Activated naive CD8-positive, alpha-beta T cell treated with anti-CD3 and anti-CD28 coated beads, Interleukin-2, amount 50 U/mL, for 16 hours (primary cell): ENCODE data around the gene NPFFR1.

ENCODE experiments used
- DNase-seq: peaks from one replicate; pipeline ENCODE4 v3.0.0-alpha.2; 2020; ENCODE audit warnings: low read depth, low spot score

The NPFFR1 gene

DNA sequence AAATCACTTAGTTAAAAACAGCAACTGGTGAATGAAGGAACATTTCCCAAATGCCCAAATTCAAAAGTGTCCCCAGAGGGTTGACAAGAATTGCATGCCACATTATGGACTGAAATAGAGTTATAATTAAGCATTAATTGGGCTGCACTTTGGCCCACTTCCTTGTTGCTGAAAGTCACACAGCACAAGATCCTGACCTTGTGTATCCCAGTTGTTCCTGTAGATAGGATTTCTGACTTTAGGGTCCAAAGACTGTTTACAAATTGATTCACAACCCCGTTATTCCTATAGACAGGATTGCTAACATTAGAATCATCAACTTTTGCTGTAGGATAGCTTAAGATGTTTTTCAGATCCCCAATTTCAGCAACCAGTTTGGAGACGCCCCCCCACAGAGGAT lies 31.5 kb upstream of the NPFFR1 start:
- DNase-seq, result no peak

DNA sequence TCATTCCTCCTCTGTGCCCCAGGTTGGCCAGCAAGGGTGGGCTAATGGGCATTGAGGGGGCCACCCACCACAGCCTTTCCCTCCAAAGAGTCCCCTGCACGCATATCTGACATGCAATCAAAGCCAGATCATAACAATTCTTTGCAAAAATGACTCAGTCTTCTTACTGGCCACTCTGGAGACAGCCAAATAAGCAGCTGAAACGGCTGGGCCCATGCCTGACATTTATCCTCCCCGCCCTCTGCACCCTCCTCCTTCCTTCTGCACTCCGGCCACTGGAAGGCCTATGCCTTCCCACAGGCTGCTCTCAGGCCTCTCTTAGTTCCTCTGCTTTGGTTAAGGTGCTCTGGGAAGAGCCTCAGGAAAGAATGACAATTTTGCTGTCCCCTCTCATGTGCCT lies 29.2 kb upstream of the NPFFR1 start:
- no peak for DNase-seq

DNA sequence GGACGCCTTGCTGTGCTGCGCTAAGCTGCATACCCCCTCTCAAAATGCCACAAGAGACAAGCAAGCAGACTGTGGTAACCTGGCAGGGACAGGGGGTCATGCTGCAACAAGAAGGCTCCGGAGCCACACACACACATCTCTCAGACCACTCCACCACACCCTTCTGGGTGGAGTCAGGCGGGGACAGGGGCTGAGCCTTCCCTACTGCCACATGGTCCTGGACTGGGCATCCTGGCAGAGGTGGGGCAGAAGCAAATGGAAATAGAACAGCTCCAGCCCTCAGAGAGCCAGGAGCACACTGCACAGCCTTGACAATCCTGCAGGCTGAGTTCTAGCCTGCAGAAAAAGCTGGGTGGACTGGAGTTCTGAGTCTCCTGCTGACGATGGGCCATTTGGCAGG lies 28.4 kb upstream of the NPFFR1 start:
- DNase-seq, result no peak

DNA sequence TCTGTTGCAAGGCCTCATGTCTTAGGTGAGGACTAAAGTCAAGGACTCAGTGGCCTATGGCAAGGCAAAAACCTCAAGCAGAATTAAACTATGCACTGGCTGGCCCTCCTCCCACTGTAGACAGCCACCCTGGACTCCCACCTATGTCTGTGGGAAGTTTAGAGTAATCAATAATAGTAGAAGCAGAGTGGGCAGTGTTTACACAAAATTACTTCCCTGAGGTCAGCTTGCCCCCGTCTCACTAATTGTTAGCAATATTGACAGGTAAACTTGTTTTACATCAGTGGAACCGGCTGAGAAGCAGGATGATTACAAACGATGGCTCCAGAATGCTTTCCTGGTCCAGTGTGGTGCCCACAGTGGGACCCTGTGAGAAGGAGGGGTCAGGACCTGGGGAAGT lies 27.9 kb upstream of the NPFFR1 start:
- DNase-seq, result no peak

DNA sequence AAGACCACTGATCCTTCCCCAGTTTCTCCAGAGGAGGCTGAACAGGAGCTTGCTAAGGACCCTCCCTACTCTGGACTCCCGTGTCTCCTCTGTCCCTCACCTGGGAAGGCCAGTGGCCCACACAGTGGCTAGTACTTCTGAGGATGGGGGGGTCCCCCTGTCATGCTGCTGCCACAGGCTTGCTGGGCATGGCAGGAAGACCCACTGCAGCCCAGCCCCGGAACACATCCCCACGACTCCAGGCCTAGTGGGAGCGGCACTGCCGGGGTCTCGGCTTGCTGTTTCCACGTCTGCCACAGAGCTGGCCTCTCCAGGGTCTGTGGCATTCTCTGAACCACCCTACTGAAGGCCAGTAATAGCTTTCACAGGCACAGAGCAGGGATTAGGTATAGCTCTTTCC lies 25.9 kb upstream of the NPFFR1 start:
- DNase-seq, result no peak

DNA sequence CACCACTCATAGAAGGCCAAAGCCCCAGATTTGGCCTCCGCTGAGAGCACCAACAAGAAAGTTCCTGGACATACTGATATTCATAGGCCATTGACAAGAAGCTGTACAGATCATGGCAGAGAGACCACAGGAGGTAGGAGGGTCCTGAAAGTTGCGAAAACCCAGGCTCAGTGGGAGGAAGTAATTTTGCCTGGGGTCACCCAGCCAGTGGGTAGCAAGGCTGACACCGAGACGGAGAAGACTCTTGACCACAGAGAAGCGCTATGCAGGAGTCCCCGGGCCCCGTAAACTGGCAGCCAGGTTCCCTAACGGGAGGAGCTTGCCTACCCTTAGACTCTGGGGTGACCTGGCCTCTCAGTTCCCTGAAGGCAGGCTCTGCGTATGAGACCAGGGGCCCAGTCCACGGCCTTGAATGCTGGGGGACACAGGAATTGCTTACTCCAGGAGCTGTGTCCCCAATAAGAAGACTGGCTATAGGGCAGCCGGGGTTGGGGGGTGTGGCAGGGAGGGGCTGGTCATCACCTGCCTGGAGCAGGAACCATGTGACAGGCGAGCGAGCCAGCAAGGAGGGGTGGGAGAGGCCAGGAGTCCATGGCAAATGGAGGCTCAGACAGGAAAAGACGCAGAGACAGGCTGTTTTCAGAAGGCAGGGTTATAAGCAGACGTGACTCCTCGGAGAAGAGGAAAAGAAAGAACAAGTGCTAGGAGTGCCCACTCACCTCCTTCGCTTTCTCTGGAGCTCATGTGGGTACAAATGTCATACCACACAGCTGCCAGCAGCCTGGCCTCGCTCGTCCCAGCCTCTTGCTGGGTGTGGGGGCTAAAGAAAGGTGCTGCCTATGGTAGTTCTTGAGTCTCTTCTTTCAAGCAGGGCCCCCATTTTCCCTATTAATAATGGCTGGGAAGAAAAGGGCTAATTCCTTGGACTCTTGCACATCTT lies 24.6 kb upstream of the NPFFR1 start:
- no peak for DNase-seq

DNA sequence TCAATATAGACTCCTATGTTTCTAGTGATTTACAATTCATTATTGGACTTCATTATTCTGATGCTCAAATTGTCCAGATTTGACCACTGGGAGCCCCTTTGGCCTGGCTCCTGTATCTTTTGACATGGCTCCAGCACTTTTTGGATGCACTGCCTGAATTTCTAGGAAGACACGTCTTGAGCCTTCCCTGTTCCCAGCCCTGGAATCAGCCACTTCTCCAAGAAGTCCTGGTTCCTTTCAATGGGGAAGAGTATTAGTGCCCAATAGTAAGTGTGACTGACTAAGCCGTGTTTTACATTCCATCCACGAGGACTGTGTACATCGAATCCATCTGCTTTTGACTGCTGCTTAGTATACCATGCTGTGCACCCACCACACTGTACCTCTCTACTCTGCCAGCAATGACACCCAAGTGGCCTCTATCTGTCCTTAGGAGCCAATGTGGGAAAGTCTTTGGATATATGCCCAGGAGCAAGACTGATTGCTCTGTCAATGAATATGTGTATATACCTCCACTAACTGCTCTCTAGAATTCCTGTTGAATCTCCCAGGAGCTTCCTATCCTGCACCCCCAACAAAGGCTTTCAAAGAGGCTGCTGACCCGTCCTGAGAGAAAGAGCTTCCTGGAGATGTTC lies 23.2 kb upstream of the NPFFR1 start:
- no peak for DNase-seq

DNA sequence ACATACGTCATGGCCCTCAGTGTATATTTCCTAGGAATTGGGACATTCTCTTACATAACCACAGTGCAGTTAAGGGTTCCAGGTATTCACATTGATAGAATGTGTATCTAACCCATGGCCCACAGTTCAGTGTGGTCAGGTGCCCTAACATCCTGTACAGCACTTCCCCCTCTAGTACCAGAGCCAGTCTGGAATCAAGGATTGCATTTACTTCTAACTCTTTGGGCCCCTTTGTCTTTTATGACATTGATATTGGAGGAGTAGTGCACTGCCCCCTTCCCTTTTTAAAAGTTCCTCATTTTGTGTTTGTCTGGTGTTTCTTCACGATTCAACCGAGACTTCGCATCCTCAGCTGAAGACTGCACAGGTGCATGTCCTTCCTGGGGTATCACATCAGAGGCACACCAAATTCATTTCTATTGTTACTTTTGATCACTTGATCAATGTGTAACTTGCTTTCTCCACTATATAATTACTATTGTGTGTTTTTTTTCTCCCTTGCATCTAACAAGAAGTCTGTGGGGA lies 22.4 kb upstream of the NPFFR1 start:
- no peak for DNase-seq

DNA sequence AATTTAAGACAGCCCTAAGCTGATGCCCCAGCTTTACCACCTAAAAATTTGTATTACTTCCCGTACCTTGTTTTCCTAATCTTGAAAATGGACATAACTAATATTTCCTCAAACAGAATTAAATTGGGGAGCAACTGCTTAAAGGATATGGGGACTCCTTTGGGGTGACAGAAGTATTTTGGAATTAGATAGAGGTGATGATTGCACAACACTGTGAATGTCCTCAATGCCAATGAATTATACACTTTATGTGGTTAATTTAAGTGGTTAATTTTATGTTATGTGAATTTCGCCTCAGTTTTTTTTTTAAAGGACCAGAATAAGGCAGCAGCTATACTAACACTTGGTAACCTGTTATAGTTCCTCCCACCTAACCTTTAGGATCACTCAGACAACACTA lies 19.9 kb upstream of the NPFFR1 start:
- no peak for DNase-seq

DNA sequence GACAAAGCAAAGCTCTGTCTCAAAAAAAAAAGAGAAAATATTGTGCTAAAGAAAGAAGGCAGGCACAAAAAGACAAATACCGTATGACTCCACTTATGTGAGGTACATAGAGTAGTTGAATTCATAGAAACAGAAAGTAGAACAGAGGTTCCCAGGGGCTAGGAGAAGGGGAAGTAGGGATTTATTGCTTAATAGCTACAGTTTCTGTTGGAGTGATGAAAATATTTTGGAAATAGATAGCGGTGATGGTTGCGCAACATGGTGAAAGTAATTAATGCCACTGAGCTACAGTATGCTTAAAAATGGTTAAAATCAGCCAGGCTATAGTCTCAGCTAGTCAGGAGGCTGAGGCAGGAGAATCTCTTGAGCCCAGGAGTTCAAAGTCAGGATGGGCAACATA lies 18.5 kb upstream of the NPFFR1 start:
- no peak for DNase-seq

DNA sequence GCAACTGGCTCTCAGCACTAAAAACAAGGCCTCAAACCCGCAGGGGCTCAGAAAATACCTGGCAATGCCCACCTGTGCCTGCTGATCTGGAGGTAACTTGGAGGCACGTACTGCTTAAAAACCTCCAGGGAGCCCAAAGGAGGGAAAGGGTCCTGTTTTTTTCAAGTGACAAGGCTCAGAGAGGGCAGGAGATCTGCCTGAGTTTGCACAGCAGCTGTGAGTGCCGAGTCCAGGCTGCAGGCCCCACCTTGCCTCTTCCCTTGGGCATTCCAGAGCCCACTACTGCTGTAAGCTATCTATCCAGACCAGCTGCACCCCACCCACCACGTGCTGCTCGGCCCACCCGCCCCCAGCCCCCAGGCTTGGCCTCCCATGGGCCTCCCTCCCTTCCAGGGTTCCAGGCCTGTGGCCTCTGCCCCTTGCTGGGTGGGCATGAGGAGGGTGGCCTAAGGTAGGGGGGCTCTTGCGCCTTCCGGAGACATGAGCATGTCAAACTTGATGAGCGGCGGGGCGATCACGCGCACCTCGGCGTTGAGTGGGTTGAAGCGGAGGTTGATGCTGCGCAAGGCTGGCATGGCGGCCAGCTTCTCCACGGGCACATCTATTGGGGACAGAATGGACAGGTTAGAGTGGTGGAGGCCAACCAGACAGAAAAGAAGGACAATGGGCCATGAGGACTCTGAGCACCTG lies 17.2 kb upstream of the NPFFR1 start:
- no peak for DNase-seq

DNA sequence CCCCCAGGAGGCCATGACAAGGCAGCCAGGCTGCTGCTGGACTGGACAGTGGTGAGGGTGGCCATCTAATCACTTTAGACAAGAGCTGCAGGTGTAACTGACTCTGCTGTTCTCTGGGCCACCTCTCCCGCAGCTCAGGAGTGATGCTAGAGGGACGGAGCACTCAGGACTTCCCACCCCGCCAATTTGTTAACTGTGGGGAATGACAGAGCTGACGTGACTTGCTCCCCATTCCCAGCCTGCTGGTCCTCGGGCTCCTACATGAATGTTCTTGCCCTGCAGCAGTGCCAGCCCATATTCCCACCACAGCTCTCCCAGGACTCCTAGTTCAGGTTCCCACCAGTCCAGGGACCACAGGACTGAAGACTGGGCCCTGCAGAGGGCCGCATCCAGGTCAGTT lies 16.7 kb upstream of the NPFFR1 start:
- DNase-seq, result no peak

DNA sequence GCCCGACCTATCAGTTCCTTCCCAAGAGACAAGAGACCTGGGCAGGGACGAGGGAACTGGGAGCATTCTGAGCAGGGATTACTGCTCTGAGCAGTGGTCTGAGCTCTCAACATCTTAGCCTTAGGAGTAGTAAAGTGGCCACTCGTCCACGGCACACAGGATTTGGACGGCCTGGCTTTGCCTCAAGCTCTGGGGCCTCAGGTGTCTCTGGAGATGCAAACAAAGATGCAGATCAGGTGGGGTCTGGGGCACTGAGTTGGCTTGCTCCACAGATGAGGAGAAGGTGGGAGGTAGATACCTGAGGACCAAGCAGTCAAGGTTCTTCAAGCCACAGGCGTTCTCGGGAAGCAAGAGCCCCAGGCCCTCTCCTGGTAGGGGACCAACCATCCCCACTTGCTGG lies 16.1 kb upstream of the NPFFR1 start:
- no peak for DNase-seq

DNA sequence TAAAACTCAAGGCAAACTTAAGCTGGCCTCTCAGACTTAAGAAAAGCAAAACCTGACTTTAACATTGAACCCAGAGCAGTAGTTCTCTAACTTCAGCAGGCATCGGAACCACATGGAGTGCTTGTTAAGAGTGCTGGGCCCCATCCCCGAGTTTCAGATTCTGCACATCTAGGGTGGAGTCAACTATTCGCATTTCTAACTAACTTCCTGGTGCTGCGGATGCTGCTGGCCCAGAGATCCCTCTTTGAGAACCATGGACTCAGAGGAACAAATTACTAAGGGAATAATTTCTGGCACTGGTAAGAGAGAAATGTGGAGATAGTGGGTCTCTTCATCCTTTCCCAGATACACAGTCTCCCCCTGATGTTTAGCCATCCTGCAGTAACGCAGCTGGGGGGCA lies 14.6 kb upstream of the NPFFR1 start:
- no peak for DNase-seq

DNA sequence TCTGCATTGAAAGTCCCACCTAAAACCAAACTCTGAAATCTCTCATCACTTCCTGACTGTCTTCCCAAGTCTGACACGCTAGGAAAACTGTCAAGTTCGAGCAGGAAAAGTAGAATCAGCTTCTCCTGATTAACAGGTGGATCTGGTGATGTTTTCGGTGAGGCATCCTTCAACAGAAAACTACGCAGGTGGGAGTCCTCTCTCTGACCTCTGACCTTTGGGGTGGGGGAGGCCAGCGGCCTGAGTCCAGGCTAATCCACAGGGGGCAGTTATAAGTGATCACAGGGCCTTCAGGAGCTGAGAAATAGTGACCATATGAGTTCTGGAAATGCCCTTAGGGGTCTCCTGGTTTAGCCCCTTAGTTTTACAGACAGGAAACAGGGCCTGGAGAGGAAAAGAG lies 13.4 kb upstream of the NPFFR1 start:
- no peak for DNase-seq

DNA sequence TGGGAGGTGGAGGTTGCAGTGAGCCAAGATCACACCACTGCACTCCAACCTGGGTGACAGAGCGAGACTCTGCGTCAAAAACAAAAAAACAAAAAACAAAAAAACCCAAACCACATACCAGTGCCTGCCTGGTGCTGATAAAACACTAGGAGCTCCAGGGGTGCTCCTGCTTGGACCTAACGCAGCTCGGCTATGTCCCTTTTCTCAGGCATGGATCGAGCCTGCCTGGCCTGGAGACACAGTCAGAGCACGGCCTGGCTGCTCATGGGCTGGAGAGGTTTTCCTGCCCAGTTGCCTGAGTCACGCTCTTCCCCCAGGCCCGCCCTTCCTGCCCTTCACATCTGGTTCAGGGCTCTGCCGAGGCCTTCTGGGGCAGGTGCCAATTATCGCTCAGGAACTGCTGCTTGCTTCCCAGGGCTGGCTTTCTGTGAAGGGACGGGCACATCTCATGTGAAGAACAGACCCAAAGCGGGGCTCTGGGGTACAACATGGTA lies 12.6 kb upstream of the NPFFR1 start:
- no peak for DNase-seq

DNA sequence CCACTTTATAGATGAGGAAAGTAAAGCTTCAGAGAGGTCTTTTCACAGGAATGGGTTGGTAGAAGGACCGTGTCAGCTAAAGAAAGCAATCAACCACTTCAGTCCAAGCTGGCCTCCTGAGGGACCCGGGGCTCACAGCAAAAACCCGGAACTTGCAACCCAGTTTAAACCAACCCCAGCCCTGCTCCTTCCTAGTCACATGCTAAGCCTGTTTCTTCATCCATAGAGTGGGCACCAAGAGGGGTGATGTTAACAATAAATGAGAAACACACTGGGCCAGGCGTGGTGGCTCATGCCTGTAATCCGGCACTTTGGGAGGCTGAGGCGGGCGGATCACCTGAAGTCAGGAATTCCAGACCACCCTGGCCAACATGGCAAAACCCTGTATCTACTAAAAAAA lies 12.1 kb upstream of the NPFFR1 start:
- DNase-seq, result no peak

DNA sequence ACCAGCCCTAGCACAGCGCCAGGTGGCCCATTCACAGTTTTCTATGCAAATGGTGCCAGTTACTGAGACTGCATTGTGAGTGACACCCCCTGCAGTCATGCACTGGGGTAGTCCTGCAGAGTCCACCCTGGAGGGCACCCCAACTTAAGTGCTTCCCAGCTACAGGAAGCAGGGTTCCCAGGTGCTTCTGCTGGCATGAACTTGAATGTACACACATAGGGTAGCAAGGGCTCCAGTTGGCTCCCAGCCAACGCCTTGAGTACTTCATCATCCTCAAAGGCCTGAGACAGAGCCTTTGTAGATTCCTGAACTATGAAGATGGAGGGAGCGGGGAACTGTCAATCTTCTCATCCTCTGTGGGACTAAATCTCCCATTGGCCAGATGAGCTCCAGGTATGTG lies 11.5 kb upstream of the NPFFR1 start:
- DNase-seq, result no peak

DNA sequence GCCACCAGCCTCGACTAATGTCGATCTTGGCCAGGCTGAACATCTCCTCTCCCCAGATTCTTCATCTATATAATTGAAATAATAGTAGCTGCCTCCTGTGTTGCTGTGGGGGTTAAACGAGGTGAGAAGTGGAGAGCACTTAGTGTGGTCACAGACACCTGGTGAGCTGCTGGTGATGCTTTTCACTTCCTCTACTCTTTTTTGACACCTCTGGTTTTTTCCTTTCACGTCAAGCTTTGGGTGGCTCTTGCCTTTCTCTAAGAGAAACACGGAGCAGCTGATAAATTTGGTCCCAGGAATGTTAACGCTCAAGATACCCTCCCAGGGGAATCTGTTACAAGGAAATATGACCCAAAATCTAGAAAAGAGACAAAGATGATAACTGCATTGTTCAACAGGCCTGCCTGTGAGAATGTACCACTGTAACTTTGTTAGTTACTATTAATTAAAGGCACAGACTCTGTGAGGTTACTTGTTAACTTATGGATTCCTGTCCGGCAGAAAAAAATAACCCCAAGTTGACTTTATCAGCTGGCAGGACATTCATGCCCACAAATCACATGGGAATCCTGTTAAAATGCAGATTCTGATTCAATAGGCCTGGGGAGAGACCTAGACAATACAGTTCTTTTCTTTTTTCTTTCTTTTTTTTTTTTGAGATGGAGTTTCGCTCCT lies 9.5 kb upstream of the NPFFR1 start:
- DNase-seq, result no peak

DNA sequence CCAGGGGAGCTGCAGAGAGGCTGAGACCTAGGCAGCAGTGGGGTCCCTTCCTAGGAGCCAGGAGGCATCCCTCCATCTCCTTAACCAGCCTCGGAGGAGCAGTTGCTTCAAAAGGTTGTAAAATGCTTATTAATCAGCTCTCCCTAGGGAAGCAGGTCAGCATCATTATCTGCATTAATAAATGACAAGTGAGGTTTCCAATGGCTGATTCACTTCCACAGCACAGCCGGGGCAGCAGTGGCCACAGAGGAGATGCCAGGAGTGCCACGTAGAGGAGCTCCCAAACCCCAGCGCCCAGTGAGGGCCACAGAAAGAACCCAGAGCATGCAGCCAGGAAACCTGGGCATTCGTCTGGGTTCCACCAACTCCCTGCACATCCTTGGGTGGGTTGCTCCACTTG lies 8.2 kb upstream of the NPFFR1 start:
- no peak for DNase-seq

DNA sequence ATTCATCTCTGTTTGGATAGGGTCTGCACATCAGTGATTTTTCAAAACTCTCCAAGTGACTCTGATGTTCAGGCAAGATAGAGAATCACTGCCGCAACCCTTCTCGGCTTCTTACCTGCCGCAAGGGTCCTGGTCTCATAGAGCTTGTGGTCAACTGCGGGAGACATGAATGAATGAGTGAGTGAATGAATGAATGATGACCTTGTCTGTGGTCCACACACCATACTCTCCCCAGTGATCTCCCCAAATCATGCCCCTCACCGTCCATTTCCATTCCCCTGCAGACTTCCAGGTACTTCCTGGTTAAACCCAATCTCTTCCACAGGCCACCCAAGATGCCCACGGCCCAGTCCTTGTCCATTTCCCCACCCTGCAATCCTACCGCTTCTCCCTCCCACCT lies 5.9 kb upstream of the NPFFR1 start:
- no peak for DNase-seq

DNA sequence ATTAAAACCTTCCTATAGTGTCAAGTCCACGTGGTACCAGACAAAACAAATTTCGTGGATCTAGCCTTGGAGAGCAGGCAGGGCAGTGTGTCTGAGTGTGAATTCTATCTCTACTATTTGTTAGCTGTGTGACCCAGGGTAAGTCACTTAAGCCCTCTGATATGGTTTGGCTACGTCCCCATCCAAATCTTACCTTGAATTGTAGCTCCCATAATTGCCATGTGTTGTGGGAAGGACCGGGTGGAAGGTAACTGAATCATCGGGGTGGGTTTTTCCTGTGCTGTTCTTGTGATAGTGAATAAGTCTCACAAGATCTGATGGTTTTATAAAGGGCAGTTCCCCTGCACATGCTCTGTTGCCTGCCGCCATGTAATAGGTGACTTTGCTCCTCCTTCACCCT lies 2.8 kb upstream of the NPFFR1 start:
- DNase-seq, result no peak
